Uterus (tissue), 2 donors: Measurements from ENCODE around the gene WDPCP.

Experiments used
- POLR2A ChIP-seq, 2 donors: fragments of 450-650 bp; IDR thresholded peaks; one replicate each; pipeline ENCODE4 v1.6.1; 2016; ENCODE audit warnings: antibody characterized with exemption in 2 of 2, mild to moderate bottlenecking in 1 of 2, moderate library complexity in 1 of 2
- TF ChIP-seq, protein P1 (sequence below), 4 experiments: fragments of 200-600 bp in 2 of 4; fragments of 450-650 bp in 2 of 4; sonication (generic) in 2 of 4; IDR thresholded peaks; one replicate each; pipeline ENCODE4 v1.5.1; 2016 to 2019; ENCODE audit warnings: antibody characterized with exemption in 4 of 4, mild to moderate bottlenecking in 2 of 4, moderate library complexity in 1 of 4

DNA sequence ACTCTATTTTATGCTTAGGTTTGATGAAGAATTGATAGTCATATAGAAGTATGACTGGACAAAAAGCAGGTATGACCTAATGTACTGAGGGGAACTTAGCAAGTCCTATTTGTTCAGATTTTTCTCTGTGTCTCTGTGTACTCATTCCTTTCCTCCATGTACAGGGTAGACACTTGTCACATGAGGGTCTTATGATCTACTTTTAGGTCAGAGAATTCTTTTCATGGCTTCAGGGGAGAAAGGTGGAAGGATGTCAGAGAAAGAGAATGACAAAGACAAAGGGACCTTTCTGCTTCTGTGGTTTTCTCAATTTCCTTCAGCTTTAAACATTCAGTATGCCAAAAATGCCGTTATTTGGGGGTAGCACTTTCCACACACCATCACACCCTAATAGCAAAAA, 181.6 kb downstream of the WDPCP start:
- no peak for TF ChIP-seq POLR2A (IDR thresholded peaks at IDR 0.05)
- TF ChIP-seq, protein P1, sequence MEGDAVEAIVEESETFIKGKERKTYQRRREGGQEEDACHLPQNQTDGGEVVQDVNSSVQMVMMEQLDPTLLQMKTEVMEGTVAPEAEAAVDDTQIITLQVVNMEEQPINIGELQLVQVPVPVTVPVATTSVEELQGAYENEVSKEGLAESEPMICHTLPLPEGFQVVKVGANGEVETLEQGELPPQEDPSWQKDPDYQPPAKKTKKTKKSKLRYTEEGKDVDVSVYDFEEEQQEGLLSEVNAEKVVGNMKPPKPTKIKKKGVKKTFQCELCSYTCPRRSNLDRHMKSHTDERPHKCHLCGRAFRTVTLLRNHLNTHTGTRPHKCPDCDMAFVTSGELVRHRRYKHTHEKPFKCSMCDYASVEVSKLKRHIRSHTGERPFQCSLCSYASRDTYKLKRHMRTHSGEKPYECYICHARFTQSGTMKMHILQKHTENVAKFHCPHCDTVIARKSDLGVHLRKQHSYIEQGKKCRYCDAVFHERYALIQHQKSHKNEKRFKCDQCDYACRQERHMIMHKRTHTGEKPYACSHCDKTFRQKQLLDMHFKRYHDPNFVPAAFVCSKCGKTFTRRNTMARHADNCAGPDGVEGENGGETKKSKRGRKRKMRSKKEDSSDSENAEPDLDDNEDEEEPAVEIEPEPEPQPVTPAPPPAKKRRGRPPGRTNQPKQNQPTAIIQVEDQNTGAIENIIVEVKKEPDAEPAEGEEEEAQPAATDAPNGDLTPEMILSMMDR (IDR thresholded peaks at IDR 0.05) = no peak
